B cell (primary cell): ENCODE results near the gene MYZAP. TPM values are rescaled to one million over a fixed set of nuclear protein-coding genes. Genes with fewer than 3 reads are reported as not detected.

ENCODE experiments used
- ATAC-seq: fragments of 200-7000 bp; cut with Tn5 transposase; one replicate; pipeline ENCODE4 v1.10.0; 2021; ENCODE audit warnings: low read depth, mild to moderate bottlenecking, moderate number of reproducible peaks, moderate library complexity
- CTCF ChIA-PET: fragments of 350-600 bp; sonication (Branson Sonifier 250); formaldehyde crosslinking; loops from one replicate; lab custom pipeline; 2021; ENCODE audit warnings: antibody characterized with exemption, inconsistent platforms; lab: Charles Lee
- POLR2A ChIA-PET: fragments of 350-600 bp; sonication (Branson Sonifier 250); formaldehyde crosslinking; loops from one replicate; lab custom pipeline; 2021; ENCODE audit warnings: antibody characterized with exemption; lab: Charles Lee
- DNase-seq: peaks from one replicate; pipeline ENCODE4 v3.0.0; 2013
- H2AFZ ChIP-seq: 2 replicates; pipeline ENCODE4 v1.6.1; 2012; ENCODE audit warnings: mild to moderate bottlenecking, low read depth, low read length; ENCODE audit not compliant: insufficient read depth, poor library complexity, severe bottlenecking
- H3K27ac ChIP-seq, 2 donors: 1 replicate in 1 of 2; 2 replicates in 1 of 2; pipeline ENCODE4 v1.5.1; 2012 to 2013; ENCODE audit warnings: low read length in 2 of 2, mild to moderate bottlenecking in 2 of 2, moderate library complexity in 1 of 2
- H3K27me3 ChIP-seq, 4 experiments: fragments of 200-600 bp in 1 of 4; sonication (generic) in 1 of 4; replicated peaks in 1 of 4; 1 replicate in 2 of 4; 2 replicates in 2 of 4; pipeline versions ENCODE4 v1.6.1 to v1.7.0; 2013 to 2016; ENCODE audit warnings: low read length in 3 of 4, mild to moderate bottlenecking in 2 of 4, mixed read lengths in 1 of 4, moderate library complexity in 1 of 4; ENCODE audit not compliant: insufficient read depth in 4 of 4, control insufficient read depth in 3 of 4; ENCODE audit errors: control extremely low read depth in 1 of 4
- H3K36me3 ChIP-seq, 2 experiments: replicated peaks in 1 of 2; 1 replicate in 1 of 2; 2 replicates in 1 of 2; pipeline versions ENCODE4 v1.6.1 to v1.7.1; 2013; ENCODE audit warnings: low read length in 1 of 2; ENCODE audit not compliant: insufficient read depth in 2 of 2, control insufficient read depth in 1 of 2; ENCODE audit errors: control extremely low read depth in 1 of 2, extremely low read depth in 1 of 2
- H3K4me1 ChIP-seq, 2 donors: fragments of 200-600 bp in 1 of 2; sonication (generic) in 1 of 2; 1 replicate in 1 of 2; 2 replicates in 1 of 2; pipeline versions ENCODE4 v1.5.1 to v1.6.1; 2013 to 2017; ENCODE audit warnings: low read length in 2 of 2; ENCODE audit not compliant: control insufficient read depth in 2 of 2, insufficient read depth in 2 of 2
- H3K4me2 ChIP-seq: replicated peaks from 2 replicates; pipeline ENCODE3; 2012; ENCODE audit warnings: mild to moderate bottlenecking, low read depth, low read length; ENCODE audit not compliant: poor library complexity, severe bottlenecking
- H3K4me3 ChIP-seq, 5 experiments: fragments of 200-600 bp in 1 of 5; sonication (generic) in 1 of 5; 1 replicate in 3 of 5; 2 replicates in 2 of 5; pipeline versions ENCODE4 v1.5.1 to v1.7.0; 2011 to 2016; ENCODE audit warnings: low read length in 4 of 5, mild to moderate bottlenecking in 4 of 5, low read depth in 2 of 5, control low read depth in 1 of 5, moderate library complexity in 1 of 5; ENCODE audit not compliant: insufficient read depth in 1 of 5; ENCODE audit errors: control extremely low read depth in 1 of 5, extremely low read depth in 1 of 5
- H3K79me2 ChIP-seq: fragments of 200-600 bp; sonication (generic); one replicate; pipeline ENCODE4 v1.6.0; 2016; ENCODE audit warnings: low read length; ENCODE audit not compliant: control insufficient read depth, insufficient read depth
- H3K9ac ChIP-seq: fragments of 200-600 bp; sonication (generic); 2 replicates; pipeline ENCODE4 v1.6.1; 2017; ENCODE audit warnings: mild to moderate bottlenecking, low read length, moderate library complexity
- H3K9me3 ChIP-seq, 3 donors: one replicate each; pipeline versions ENCODE4 v1.6.1 to v1.7.1; 2013; ENCODE audit warnings: low read length in 2 of 3; ENCODE audit not compliant: control insufficient read depth in 2 of 3, insufficient read depth in 1 of 3; ENCODE audit errors: control extremely low read depth in 1 of 3
- H4K20me1 ChIP-seq: 2 replicates; pipeline ENCODE4 v1.6.0; 2012; ENCODE audit warnings: mild to moderate bottlenecking, low read length; ENCODE audit not compliant: insufficient read depth, control insufficient read depth, poor library complexity, severe bottlenecking
- H3K27ac Mint-ChIP-seq: one replicate; pipeline ENCODE4 v1.8.0; 2021; ENCODE audit warnings: mixed read lengths
- H3K27me3 Mint-ChIP-seq: one replicate; pipeline ENCODE4 v1.8.0; 2021; ENCODE audit warnings: mixed read lengths
- H3K4me1 Mint-ChIP-seq: one replicate; pipeline ENCODE4 v1.8.0; 2021; ENCODE audit warnings: mixed read lengths
- H3K4me3 Mint-ChIP-seq: one replicate; pipeline ENCODE4 v1.8.0; 2021; ENCODE audit warnings: mixed read lengths
- H3K9me3 Mint-ChIP-seq: one replicate; pipeline ENCODE4 v1.8.0; 2022; ENCODE audit warnings: mixed read lengths; ENCODE audit not compliant: insufficient read depth
- EZH2 ChIP-seq: IDR thresholded peaks from 2 replicates; pipeline ENCODE4 v1.6.1; 2012; ENCODE audit warnings: borderline replicate concordance, low read depth, mild to moderate bottlenecking, moderate library complexity, low read length; ENCODE audit not compliant: insufficient read depth, poor library complexity, severe bottlenecking
- WGBS: methylation state at CpG from one replicate; pipeline ENCODE4 v1.1.5; 2013; ENCODE audit warnings: missing lambda C conversion rate; ENCODE audit not compliant: insufficient coverage; 5-methylcytosine and 5-hydroxymethylcytosine counted together
- intact Hi-C: fragments of 100-400 bp; cut with micrococcal nuclease; formaldehyde crosslinking; loops from one replicate; pipeline ENCODE4 v1.10.0; 2022
- polyA plus RNA-seq: library from polyadenylated mRNA; depleted of rRNA; stranded (reverse); fragments of >200 nt; gene quantifications from 2 replicates; pipeline ENCODE4 v1.2.3, GENCODE V29; 2012
- total RNA-seq, 2 donors: library from RNA; stranded (reverse); fragments of 120-200 nt in 1 of 2; gene quantifications; 1 replicate in 1 of 2; 2 replicates in 1 of 2; pipeline versions ENCODE4 v1.2.3 to v1.2.4, GENCODE V29; 2013 to 2022
- TF ChIP-seq, protein P1 (sequence below): fragments of 200-600 bp; IDR thresholded peaks from one replicate; pipeline ENCODE4 v1.8.0; 2022; ENCODE audit warnings: antibody characterized with exemption, mild to moderate bottlenecking

The MYZAP gene
- total and polyA plus RNA-seq, 2 donors (not counting 1 experiment from before 2014, with no cell fraction given): 1.0 to 2.8 TPM

DNA sequence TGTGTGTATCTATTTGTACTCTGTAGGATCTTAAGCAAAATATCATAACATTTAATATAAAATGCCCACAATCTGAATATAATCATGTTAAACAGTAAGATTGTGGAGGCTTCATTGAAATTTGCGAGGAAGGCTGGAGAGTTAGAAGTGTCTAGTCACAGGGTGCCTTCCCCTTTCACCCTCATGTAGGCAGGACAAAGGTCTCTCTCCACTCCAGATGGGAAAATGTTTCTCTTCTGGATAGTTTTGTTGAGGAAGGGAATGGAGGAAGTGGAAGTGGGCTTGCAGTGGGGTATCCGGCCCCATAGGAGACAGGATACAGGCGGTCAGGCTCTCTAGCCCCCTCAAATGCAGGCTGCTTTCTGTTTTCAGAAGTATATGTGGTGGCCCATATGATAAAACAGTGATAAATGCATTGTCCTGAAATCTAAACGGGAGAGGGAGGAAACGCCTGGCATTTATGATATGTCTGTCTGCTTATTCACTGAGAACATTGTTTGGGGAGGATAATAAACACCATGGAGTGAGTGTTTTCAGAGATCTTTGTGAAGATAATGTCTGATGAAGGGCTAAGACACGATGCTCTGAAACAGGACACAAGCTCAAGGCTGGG is 13.3 kb upstream of the MYZAP start:
- Histone ChIP-seq H4K20me1 (no peaks in the 10 kb centered on the region), H3K9ac (no peak overlapping the region), H3K4me1 (no peaks in the 10 kb centered on the region), H3K36me3 (no peaks in the 10 kb centered on the region), H3K27ac (no peak overlapping the region), H3K79me2 (no peaks in the 10 kb centered on the region), H3K4me3 (no peak overlapping the region), H3K4me2 (no peak overlapping the region), H3K27me3 (peaks cover 0 to 22% (median 1%) of the 10 kb centered on the region in 4 experiments), H3K9me3 (peaks cover 0 to 10% (median 8%) of the 10 kb centered on the region in 3 donors), H2AFZ (no peak overlapping the region)
- TF ChIP-seq EZH2: no peak
- TF ChIP-seq, protein P1, sequence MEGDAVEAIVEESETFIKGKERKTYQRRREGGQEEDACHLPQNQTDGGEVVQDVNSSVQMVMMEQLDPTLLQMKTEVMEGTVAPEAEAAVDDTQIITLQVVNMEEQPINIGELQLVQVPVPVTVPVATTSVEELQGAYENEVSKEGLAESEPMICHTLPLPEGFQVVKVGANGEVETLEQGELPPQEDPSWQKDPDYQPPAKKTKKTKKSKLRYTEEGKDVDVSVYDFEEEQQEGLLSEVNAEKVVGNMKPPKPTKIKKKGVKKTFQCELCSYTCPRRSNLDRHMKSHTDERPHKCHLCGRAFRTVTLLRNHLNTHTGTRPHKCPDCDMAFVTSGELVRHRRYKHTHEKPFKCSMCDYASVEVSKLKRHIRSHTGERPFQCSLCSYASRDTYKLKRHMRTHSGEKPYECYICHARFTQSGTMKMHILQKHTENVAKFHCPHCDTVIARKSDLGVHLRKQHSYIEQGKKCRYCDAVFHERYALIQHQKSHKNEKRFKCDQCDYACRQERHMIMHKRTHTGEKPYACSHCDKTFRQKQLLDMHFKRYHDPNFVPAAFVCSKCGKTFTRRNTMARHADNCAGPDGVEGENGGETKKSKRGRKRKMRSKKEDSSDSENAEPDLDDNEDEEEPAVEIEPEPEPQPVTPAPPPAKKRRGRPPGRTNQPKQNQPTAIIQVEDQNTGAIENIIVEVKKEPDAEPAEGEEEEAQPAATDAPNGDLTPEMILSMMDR: no peak
- Mint-ChIP-seq H3K9me3 (peaks cover 2% of the 10 kb centered on the region), H3K4me1 (no peaks in the 10 kb centered on the region), H3K4me3 (no peak overlapping the region), H3K27me3 (peaks cover 38% of the 10 kb centered on the region), H3K27ac (no peak overlapping the region)
- ChIA-PET POLR2A (no interaction called here), CTCF (no interaction called here)
- no peak for ATAC-seq
- DNase-seq: no peak
- 45% methylated on average over 4 of the region's 6 CpGs for WGBS
- intact Hi-C loops: no loop called here

DNA sequence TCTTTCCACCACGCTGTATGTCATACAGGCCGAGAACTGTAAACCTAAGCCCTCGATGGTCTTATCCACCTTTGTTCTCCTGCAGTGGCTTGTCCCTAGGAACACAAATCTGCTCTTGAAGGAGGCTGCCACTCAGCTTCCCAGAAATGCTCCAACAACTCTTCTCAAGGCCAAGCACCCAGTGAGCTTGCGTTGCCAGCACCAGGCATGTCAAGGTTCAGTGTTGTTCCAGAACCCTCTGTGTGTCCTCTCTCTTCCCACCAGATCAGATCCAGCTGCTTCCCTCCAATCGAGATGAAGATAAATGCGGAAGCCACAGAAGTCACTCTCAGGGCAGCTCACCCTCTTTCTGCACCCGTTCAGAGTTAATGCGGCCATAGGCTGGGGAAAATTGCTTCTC is 11.3 kb upstream of the MYZAP start:
- H3K9ac ChIP-seq: no peak overlapping the region

More for the DNA sequence above, 11.3 kb upstream of the MYZAP start:
- 92% methylated on average over 5 of the region's 8 CpGs for WGBS
- Histone ChIP-seq H3K36me3 (no peaks in the 10 kb centered on the region), H2AFZ (no peak overlapping the region), H3K9me3 (peaks cover 0 to 13% (median 11%) of the 10 kb centered on the region in 3 donors), H3K27me3 (peaks cover 0 to 22% (median 1%) of the 10 kb centered on the region in 4 experiments), H3K79me2 (no peaks in the 10 kb centered on the region), H3K4me3 (no peak overlapping the region), H4K20me1 (no peaks in the 10 kb centered on the region), H3K4me2 (no peak overlapping the region), H3K27ac (no peak overlapping the region), H3K4me1 (peaks cover 2 to 5% of the 10 kb centered on the region in 2 donors)
- no peak overlapping the region for H3K4me3 Mint-ChIP-seq
- POLR2A ChIA-PET: no interaction called here
- CTCF ChIA-PET: interaction anchor here (2.0 kb wide), 1 partner anchor 10 kb away, joined by 5 read pairs; no protein-coding TSS in a partner anchor
- TF ChIP-seq EZH2: no peak
- TF ChIP-seq, protein P1: no peak
- intact Hi-C loops: no loop called here
- H3K27me3 Mint-ChIP-seq: peaks cover 38% of the 10 kb centered on the region
- ATAC-seq (no peak), DNase-seq (no peak)
- peaks cover 3% of the 10 kb centered on the region for H3K9me3 Mint-ChIP-seq
- peaks cover 5% of the 10 kb centered on the region for H3K4me1 Mint-ChIP-seq
- H3K27ac Mint-ChIP-seq: no peak overlapping the region
